BLaER1 treated with 17β-estradiol and CSF1 and Interleukin-3, amounts not matched to agents 10 nM and 100 nM (cell line): Measurements from ENCODE around the gene LRRC18.

Experiments
- H3K27ac ChIP-seq, 11 experiments: shearing (Covaris generic); formaldehyde crosslinking; 2 replicates each; pipeline ENCODE4 v1.8.1; 2022
- H3K27me3 ChIP-seq, 11 experiments: shearing (Covaris generic); formaldehyde crosslinking; 2 replicates each; pipeline ENCODE4 v1.8.1; 2022
- H3K36me3 ChIP-seq, 11 experiments: shearing (Covaris generic); formaldehyde crosslinking; 2 replicates each; pipeline ENCODE4 v1.8.1; 2022
- H3K4me1 ChIP-seq, 10 experiments: shearing (Covaris generic); formaldehyde crosslinking; 2 replicates each; pipeline ENCODE4 v1.8.1; 2022
- H3K4me2 ChIP-seq, 11 experiments: shearing (Covaris generic); formaldehyde crosslinking; 2 replicates each; pipeline ENCODE4 v1.8.1; 2022
- H3K4me3 ChIP-seq, 10 experiments: shearing (Covaris generic); formaldehyde crosslinking; 2 replicates each; pipeline ENCODE4 v1.8.1; 2022
- H3K9ac ChIP-seq, 11 experiments: shearing (Covaris generic); formaldehyde crosslinking; 2 replicates each; pipeline ENCODE4 v1.8.1; 2022
- H3K9me3 ChIP-seq, 11 experiments: shearing (Covaris generic); formaldehyde crosslinking; replicated peaks in 1 of 11; 2 replicates each; pipeline ENCODE4 v1.8.1; 2022
- H4K20me1 ChIP-seq, 11 experiments: shearing (Covaris generic); formaldehyde crosslinking; 2 replicates each; pipeline ENCODE4 v1.8.1; 2022
- Cebpa-rat ChIP-seq, 11 experiments: shearing (Covaris generic); IDR thresholded peaks; 2 replicates each; pipeline ENCODE4 v1.8.1; 2022

Gene LRRC18

DNA sequence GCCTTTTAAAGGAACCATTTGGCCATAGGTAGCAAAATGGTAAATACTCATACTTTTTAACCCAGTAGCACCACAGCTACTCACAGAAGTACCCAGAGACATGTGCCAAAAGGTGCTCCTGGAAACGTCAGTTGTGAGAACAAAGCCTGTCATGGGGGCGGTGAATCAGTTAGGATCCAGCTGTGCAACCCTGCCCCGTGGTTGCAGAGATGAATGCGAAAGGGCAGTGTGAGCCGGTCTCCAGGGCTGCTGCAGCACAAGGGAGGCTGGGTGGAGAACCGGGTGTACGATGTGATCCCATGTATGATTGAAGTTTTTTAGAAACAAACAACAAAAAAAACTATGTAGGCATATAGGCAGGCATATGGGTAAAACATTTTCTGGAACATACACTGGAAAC lies 1.3 kb upstream of the LRRC18 start:
- no peak overlapping the region for H3K4me3 ChIP-seq
- H3K9ac ChIP-seq: no peak overlapping the region
- H4K20me1 ChIP-seq: no peaks in the 10 kb centered on the region; a peak in 3 of 22 replicates
- H3K27ac ChIP-seq: no peak overlapping the region
- no peaks in the 10 kb centered on the region for H3K27me3 ChIP-seq
- TF ChIP-seq Cebpa-rat (IDR thresholded peaks at IDR 0.05): no peak
- H3K4me1 ChIP-seq: no peaks in the 10 kb centered on the region
- H3K9me3 ChIP-seq: no peaks in the 10 kb centered on the region
- no peak overlapping the region for H3K4me2 ChIP-seq
- peaks cover 0 to 83% (median 0%) of the 10 kb centered on the region in 11 experiments; a peak in 9 of 22 replicates for H3K36me3 ChIP-seq

DNA sequence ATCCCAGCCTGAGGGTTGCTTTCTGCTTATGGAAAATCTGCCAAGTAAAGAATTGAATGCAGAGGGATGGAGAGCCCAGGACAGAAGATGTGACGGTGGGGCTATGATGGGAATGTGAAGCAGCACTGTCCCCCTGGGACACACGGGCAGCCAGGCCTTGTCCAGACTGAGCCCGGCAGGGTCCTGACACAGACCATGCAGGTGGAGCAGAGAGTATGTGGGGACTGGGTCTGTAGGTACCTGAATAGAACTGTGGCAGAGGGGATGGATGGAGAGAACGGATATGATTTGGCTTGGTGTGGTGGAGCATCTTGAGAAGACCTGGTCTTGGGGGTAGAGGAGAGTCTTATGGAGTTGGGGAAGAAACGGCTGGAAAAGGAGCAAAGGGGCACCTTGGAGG lies 732 bp upstream of the LRRC18 start:
- TF ChIP-seq Cebpa-rat (IDR thresholded peaks at IDR 0.05): no peak
- peaks cover 0 to under 1% (median 0%) of the 10 kb centered on the region in 11 experiments; a peak in 3 of 22 replicates for H4K20me1 ChIP-seq
- H3K36me3 ChIP-seq: peaks cover 0 to 77% (median 0%) of the 10 kb centered on the region in 11 experiments; a peak in 9 of 22 replicates
- no peaks in the 10 kb centered on the region for H3K4me1 ChIP-seq
- H3K9me3 ChIP-seq: no peaks in the 10 kb centered on the region
- H3K9ac ChIP-seq: no peak overlapping the region
- H3K4me3 ChIP-seq: no peak overlapping the region
- no peaks in the 10 kb centered on the region for H3K27me3 ChIP-seq
- H3K4me2 ChIP-seq: no peak overlapping the region
- no peak overlapping the region for H3K27ac ChIP-seq

DNA sequence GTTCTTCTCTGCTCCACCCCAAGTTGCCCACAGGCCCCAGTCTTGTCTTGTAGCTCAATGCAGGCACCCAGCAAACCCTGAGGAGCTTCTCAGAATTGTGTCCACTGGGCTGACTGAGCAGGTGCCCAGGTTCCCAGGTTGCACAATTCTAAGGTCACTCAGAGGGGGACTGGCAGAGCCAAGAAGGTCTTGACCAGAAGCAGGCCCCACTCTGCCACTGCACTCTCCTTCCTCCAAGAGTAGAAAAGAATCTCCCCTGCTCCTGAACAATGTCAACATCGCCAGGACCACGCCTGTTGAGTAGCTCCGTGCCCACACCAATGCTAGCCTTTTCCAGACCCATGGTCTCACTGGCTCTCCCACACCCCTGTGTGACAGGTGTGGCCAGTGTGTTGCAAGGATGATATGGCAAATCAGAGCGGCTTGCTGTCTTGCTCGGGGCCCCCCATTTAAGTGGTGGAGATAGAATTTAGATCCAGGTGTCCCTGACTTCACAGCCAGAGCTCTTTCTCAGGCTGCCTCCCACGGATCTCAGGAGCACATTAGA lies 577 bp downstream of the LRRC18 start:
- Histone ChIP-seq H3K27me3 (no peaks in the 10 kb centered on the region), H3K27ac (no peak overlapping the region), H3K4me1 (no peaks in the 10 kb centered on the region), H4K20me1 (peaks cover 0 to 12% (median 0%) of the 10 kb centered on the region in 11 experiments; a peak in 2 of 22 replicates), H3K9me3 (no peaks in the 10 kb centered on the region), H3K4me3 (no peak overlapping the region), H3K36me3 (peaks cover 0 to 71% (median 0%) of the 10 kb centered on the region in 11 experiments; a peak in 9 of 22 replicates), H3K4me2 (no peak overlapping the region), H3K9ac (no peak overlapping the region)
- no peak for TF ChIP-seq Cebpa-rat (IDR thresholded peaks at IDR 0.05)

- Histone ChIP-seq H3K4me2 (no peak overlapping the region), H3K9ac (no peak overlapping the region), H4K20me1 (peaks cover 0 to 18% (median 0%) of the 10 kb centered on the region in 11 experiments; a peak in 3 of 22 replicates), H3K36me3 (peaks cover 0 to 71% (median 0%) of the 10 kb centered on the region in 11 experiments; a peak in 9 of 22 replicates), H3K4me1 (no peaks in the 10 kb centered on the region), H3K27me3 (no peaks in the 10 kb centered on the region), H3K9me3 (no peaks in the 10 kb centered on the region), H3K27ac (no peak overlapping the region), H3K4me3 (no peak overlapping the region)
- TF ChIP-seq Cebpa-rat (IDR thresholded peaks at IDR 0.05): no peak
These were observed 1.4 kb downstream of the LRRC18 start for GRCh38 chr10:48938281-48938680.

DNA sequence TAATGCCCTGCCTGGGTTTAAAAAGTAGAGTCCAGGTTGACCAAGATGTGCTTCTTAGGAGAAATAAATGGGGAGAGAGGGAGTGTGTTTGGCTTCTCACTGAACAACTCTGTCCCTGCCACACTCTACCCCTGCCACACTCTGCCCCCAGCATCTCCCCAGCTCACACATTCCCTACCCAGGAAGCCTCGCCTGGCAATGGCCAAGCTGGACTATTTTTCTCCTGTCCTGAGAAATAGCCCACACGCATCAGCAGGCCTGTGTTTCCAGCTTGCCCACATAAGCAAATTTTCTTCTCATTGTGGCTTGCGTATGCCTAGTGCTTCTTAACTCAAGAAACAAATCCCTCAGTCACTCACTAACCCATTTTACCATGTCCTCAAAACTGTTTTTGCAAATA lies 1.8 kb downstream of the LRRC18 start:
- Histone ChIP-seq H3K4me1 (no peaks in the 10 kb centered on the region), H3K9ac (no peak overlapping the region), H3K9me3 (no peaks in the 10 kb centered on the region), H3K27me3 (no peaks in the 10 kb centered on the region), H3K36me3 (peaks cover 0 to 69% (median 0%) of the 10 kb centered on the region in 11 experiments; a peak in 8 of 22 replicates), H4K20me1 (peaks cover 0 to 23% (median 0%) of the 10 kb centered on the region in 11 experiments; a peak in 3 of 22 replicates), H3K4me3 (no peak overlapping the region), H3K27ac (no peak overlapping the region), H3K4me2 (no peak overlapping the region)
- TF ChIP-seq Cebpa-rat (IDR thresholded peaks at IDR 0.05): no peak

GRCh38 chr10:48935577-48935976 lies 4.1 kb downstream of the LRRC18 start:
- Histone ChIP-seq H3K9ac (no peak overlapping the region), H3K9me3 (no peaks in the 10 kb centered on the region), H3K4me1 (no peaks in the 10 kb centered on the region), H3K4me3 (no peak overlapping the region), H3K27me3 (no peaks in the 10 kb centered on the region), H3K27ac (no peak overlapping the region), H3K4me2 (no peak overlapping the region), H4K20me1 (peaks cover 0 to 23% (median 0%) of the 10 kb centered on the region in 11 experiments; a peak in 2 of 22 replicates), H3K36me3 (peaks cover 0 to 53% (median 0%) of the 10 kb centered on the region in 11 experiments; a peak in 4 of 22 replicates)
- TF ChIP-seq Cebpa-rat (IDR thresholded peaks at IDR 0.05): no peak

GRCh38 chr10:48934672-48935501 lies 4.8 kb downstream of the LRRC18 start:
- Histone ChIP-seq H3K27ac (no peak overlapping the region), H3K4me2 (no peak overlapping the region), H3K36me3 (peaks cover 0 to 52% (median 0%) of the 10 kb centered on the region in 11 experiments; a peak in 4 of 22 replicates), H3K4me3 (no peak overlapping the region), H3K4me1 (no peaks in the 10 kb centered on the region), H3K9me3 (no peaks in the 10 kb centered on the region), H3K9ac (no peak overlapping the region), H3K27me3 (no peaks in the 10 kb centered on the region), H4K20me1 (peaks cover 0 to 23% (median 0%) of the 10 kb centered on the region in 11 experiments; a peak in 2 of 22 replicates)
- no peak for TF ChIP-seq Cebpa-rat (IDR thresholded peaks at IDR 0.05)

DNA sequence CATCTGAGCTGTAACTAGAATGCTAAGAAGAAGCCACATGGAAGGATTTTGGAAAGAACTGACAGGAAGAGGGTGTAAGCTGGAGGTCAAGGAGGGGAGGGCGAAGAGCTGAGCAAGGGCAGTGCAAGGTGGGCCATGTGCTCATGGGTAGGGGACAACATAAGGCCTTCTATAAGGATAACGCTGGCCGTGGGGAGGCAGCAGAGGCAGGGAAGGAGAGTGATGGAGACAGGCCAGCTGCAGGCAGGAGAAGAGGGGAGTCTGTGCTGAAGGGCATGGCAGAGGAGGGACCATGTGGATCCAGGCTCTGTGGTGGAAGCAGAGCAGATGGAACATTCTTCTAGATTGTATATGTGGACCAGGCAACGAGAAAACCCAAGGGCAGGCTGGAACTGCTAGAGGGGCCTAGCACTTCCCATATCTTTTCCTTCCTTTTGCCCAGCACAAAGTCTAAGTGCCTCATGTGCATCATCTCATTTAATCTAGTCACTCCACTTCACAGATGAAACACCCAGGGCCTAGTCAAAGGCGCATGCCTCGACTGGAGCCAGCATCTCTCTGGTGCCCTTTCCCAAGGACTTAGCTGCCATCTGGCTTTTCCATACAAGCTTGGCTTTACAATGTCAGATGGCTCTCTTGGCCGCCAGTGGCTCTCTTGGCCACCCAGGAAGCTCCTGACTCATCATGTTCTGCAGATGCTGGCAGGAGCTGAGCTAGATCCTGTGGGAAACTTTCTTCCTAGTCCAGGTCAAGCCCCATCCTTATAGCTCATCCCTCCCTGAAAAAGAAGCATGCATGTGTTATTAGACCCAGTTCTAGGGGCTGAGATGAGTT lies 6.6 kb downstream of the LRRC18 start:
- no peak for TF ChIP-seq Cebpa-rat (IDR thresholded peaks at IDR 0.05)
- Histone ChIP-seq H3K27ac (no peak overlapping the region), H3K4me1 (no peaks in the 10 kb centered on the region), H3K9ac (no peak overlapping the region), H4K20me1 (peaks cover 0 to 23% (median 0%) of the 10 kb centered on the region in 11 experiments; a peak in 2 of 22 replicates), H3K9me3 (no peaks in the 10 kb centered on the region), H3K27me3 (no peaks in the 10 kb centered on the region), H3K36me3 (peaks cover 0 to 39% (median 0%) of the 10 kb centered on the region in 11 experiments; a peak in 4 of 22 replicates), H3K4me2 (no peak overlapping the region), H3K4me3 (no peak overlapping the region)

DNA sequence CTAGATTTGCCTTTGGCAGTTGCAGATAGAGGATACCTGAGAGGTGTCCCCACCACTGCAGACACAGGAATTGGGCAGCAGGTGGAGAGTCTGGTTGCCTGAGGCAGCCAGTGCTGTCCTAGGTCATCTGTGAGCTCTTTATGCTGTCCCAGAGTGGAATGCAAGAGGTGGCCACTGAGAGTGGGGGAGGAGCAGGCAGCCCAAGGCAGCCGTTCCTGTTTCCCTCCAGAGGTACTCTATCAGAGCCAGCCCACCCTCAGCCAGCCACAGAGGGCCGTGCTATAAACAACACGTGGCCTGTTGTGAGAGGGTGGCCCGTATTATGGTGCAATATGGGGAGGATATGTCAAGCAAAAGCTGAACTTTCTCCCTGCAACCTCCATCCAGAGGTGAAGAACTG lies 8.5 kb downstream of the LRRC18 start:
- Histone ChIP-seq H3K4me3 (no peak overlapping the region), H3K9ac (no peak overlapping the region)
- no peak for TF ChIP-seq Cebpa-rat (IDR thresholded peaks at IDR 0.05)

More for the DNA sequence above, 8.5 kb downstream of the LRRC18 start:
- no peak overlapping the region for H3K27ac ChIP-seq
- no peaks in the 10 kb centered on the region for H3K27me3 ChIP-seq
- H3K36me3 ChIP-seq: peaks cover 0 to 42% (median 0%) of the 10 kb centered on the region in 11 experiments; a peak in 4 of 22 replicates
- no peaks in the 10 kb centered on the region for H3K9me3 ChIP-seq
- no peak overlapping the region for H3K4me2 ChIP-seq
- H4K20me1 ChIP-seq: peaks cover 0 to 23% (median 0%) of the 10 kb centered on the region in 11 experiments; a peak in 2 of 22 replicates
- H3K4me1 ChIP-seq: no peaks in the 10 kb centered on the region
